ENCODE measurements around the gene PDHB. TPM values are rescaled to one million over a fixed set of nuclear protein-coding genes. Genes with fewer than 3 reads are reported as not detected.

PDHB gene
- total and polyA plus RNA-seq, 2 of the 13 experiments (the other 11 are each of a cell fraction or from before 2014, with no cell fraction given): 108 to 153 TPM

DNA sequence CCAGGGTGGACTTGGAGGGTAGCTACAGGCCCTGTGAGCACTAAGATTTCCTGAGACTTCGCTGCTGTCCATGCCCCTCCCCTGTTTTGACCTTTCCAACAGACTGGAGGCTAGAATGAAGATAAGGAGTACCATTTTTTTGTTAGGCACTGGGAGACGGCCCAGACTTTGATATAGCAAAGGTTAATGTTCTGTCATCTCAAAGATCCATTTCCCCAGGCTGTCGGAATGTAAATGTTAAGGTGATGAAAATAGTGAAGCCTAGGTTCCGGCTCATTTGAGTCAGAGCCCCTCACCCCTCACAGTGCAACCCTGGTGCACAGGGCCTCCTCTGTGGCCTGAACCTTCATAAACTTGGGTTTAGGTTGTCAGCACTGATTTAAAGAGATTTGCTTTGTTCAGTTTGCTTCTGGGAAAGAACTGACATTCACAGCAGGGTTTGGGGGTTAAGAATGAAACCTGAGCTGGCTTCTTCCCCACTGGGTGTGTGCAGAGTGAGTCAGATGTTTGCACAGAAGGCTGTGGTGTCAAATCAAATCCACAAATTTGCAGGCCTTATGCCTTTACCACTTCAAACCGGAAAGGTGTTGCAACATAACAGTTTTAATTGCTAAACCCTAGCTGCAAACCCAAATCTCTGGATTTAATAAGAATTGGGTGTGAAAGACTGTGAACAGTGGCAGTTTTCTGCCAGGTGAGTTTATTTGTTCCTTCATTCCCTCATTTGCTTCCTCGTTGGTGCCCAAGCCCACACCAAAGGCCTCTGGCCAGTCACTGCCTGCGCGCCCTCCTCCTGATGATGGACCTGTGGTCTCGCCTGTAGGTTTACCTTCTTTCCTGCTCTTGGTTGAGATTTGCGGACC is 37.6 kb upstream of the PDHB start (continued):
- TF ChIP-seq, protein P1, sequence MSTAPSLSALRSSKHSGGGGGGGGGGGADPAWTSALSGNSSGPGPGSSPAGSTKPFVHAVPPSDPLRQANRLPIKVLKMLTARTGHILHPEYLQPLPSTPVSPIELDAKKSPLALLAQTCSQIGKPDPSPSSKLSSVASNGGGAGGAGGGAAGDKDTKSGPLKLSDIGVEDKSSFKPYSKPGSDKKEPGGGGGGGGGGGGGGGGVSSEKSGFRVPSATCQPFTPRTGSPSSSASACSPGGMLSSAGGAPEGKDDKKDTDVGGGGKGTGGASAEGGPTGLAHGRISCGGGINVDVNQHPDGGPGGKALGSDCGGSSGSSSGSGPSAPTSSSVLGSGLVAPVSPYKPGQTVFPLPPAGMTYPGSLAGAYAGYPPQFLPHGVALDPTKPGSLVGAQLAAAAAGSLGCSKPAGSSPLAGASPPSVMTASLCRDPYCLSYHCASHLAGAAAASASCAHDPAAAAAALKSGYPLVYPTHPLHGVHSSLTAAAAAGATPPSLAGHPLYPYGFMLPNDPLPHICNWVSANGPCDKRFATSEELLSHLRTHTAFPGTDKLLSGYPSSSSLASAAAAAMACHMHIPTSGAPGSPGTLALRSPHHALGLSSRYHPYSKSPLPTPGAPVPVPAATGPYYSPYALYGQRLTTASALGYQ (CRISPR knock-in tag; IDR thresholded peaks at IDR 0.05): peak; percentile 96
- TF ChIP-seq ZNF713 (CRISPR knock-in tag; IDR thresholded peaks at IDR 0.05): no peak
- peak; percentile 74 for TF ChIP-seq MXD4 (CRISPR knock-in tag; IDR thresholded peaks at IDR 0.05)
- TF ChIP-seq, protein P2, sequence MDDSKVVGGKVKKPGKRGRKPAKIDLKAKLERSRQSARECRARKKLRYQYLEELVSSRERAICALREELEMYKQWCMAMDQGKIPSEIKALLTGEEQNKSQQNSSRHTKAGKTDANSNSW (CRISPR knock-in tag; IDR thresholded peaks at IDR 0.05; ENCODE audit: borderline replicate concordance): no peak
- no peak for TF ChIP-seq ZNF101 (CRISPR knock-in tag; IDR thresholded peaks at IDR 0.05; ENCODE audit: borderline replicate concordance, low read depth)
- TF ChIP-seq SIX4 (CRISPR knock-in tag; IDR thresholded peaks at IDR 0.05): peak; percentile 100
- TF ChIP-seq SCMH1 (CRISPR knock-in tag; IDR thresholded peaks at IDR 0.05; ENCODE audit: borderline replicate concordance): no peak
- TF ChIP-seq, protein P3, sequence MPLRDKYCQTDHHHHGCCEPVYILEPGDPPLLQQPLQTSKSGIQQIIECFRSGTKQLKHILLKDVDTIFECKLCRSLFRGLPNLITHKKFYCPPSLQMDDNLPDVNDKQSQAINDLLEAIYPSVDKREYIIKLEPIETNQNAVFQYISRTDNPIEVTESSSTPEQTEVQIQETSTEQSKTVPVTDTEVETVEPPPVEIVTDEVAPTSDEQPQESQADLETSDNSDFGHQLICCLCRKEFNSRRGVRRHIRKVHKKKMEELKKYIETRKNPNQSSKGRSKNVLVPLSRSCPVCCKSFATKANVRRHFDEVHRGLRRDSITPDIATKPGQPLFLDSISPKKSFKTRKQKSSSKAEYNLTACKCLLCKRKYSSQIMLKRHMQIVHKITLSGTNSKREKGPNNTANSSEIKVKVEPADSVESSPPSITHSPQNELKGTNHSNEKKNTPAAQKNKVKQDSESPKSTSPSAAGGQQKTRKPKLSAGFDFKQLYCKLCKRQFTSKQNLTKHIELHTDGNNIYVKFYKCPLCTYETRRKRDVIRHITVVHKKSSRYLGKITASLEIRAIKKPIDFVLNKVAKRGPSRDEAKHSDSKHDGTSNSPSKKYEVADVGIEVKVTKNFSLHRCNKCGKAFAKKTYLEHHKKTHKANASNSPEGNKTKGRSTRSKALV (CRISPR knock-in tag; IDR thresholded peaks at IDR 0.05): 0 out of 2 replicates have a peak, but pooled peaks have one; percentile 68
- TF ChIP-seq, protein P4, sequence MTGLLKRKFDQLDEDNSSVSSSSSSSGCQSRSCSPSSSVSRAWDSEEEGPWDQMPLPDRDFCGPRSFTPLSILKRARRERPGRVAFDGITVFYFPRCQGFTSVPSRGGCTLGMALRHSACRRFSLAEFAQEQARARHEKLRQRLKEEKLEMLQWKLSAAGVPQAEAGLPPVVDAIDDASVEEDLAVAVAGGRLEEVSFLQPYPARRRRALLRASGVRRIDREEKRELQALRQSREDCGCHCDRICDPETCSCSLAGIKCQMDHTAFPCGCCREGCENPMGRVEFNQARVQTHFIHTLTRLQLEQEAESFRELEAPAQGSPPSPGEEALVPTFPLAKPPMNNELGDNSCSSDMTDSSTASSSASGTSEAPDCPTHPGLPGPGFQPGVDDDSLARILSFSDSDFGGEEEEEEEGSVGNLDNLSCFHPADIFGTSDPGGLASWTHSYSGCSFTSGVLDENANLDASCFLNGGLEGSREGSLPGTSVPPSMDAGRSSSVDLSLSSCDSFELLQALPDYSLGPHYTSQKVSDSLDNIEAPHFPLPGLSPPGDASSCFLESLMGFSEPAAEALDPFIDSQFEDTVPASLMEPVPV (CRISPR knock-in tag; IDR thresholded peaks at IDR 0.05): no peak
- TF ChIP-seq ZNF75D (CRISPR knock-in tag; IDR thresholded peaks at IDR 0.05; ENCODE audit: borderline replicate concordance): no peak
- TF ChIP-seq RAD51 (IDR thresholded peaks at IDR 0.05; ENCODE audit: borderline replicate concordance): no peak
- no peak for TF ChIP-seq PRMT3 (CRISPR knock-in tag; IDR thresholded peaks at IDR 0.05; ENCODE audit: borderline replicate concordance, low read depth)
- TF ChIP-seq TBL1XR1 (IDR thresholded peaks at IDR 0.05; ENCODE audit: borderline replicate concordance, low read length, partially characterized antibody): peak; percentile 28
- peak; percentile 48; the same call in 1 of the 2 replicates for TF ChIP-seq ZNF350 (CRISPR knock-in tag; IDR thresholded peaks at IDR 0.05; ENCODE audit: borderline replicate concordance, low read depth)
- TF ChIP-seq NKX3-1 (CRISPR knock-in tag; IDR thresholded peaks at IDR 0.05): peak; percentile 78; the same call in 1 of the 2 replicates
- peak; percentile 91 for TF ChIP-seq ZNF264 (CRISPR knock-in tag; IDR thresholded peaks at IDR 0.05)
- peak; percentile 72 for TF ChIP-seq HOXA3 (CRISPR knock-in tag; IDR thresholded peaks at IDR 0.05)
- TF ChIP-seq ZNF207 (IDR thresholded peaks at IDR 0.05; ENCODE audit: borderline replicate concordance): no peak
- TF ChIP-seq ZMAT3 (CRISPR knock-in tag; conservative IDR thresholded peaks at IDR 0.05): no peak
- TF ChIP-seq RFX5 (IDR thresholded peaks at IDR 0.05; ENCODE audit: low read depth, low read length): no peak
- TF ChIP-seq, protein P5, sequence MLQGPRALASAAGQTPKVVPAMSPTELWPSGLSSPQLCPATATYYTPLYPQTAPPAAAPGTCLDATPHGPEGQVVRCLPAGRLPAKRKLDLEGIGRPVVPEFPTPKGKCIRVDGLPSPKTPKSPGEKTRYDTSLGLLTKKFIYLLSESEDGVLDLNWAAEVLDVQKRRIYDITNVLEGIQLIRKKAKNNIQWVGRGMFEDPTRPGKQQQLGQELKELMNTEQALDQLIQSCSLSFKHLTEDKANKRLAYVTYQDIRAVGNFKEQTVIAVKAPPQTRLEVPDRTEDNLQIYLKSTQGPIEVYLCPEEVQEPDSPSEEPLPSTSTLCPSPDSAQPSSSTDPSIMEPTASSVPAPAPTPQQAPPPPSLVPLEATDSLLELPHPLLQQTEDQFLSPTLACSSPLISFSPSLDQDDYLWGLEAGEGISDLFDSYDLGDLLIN (CRISPR knock-in tag; IDR thresholded peaks at IDR 0.05; ENCODE audit: borderline replicate concordance): no peak
- no peak for TF ChIP-seq ZNF44 (CRISPR knock-in tag; IDR thresholded peaks at IDR 0.05)

Measured in HepG2 (cell line).